ENCODE data around the gene KYAT1.
"Not testable (repeated sequence)": the region's sequence is repeated elsewhere in the genome, so short reads cannot be mapped to it uniquely, and the experiment has no call there.

Gene KYAT1

GRCh38 chr9:128820665-128821583 lies 60.8 kb downstream of the KYAT1 start:
- DNase-seq (ENCODE audit: low read depth in 2 of 2, low spot score in 1 of 2) = no peak

DNA sequence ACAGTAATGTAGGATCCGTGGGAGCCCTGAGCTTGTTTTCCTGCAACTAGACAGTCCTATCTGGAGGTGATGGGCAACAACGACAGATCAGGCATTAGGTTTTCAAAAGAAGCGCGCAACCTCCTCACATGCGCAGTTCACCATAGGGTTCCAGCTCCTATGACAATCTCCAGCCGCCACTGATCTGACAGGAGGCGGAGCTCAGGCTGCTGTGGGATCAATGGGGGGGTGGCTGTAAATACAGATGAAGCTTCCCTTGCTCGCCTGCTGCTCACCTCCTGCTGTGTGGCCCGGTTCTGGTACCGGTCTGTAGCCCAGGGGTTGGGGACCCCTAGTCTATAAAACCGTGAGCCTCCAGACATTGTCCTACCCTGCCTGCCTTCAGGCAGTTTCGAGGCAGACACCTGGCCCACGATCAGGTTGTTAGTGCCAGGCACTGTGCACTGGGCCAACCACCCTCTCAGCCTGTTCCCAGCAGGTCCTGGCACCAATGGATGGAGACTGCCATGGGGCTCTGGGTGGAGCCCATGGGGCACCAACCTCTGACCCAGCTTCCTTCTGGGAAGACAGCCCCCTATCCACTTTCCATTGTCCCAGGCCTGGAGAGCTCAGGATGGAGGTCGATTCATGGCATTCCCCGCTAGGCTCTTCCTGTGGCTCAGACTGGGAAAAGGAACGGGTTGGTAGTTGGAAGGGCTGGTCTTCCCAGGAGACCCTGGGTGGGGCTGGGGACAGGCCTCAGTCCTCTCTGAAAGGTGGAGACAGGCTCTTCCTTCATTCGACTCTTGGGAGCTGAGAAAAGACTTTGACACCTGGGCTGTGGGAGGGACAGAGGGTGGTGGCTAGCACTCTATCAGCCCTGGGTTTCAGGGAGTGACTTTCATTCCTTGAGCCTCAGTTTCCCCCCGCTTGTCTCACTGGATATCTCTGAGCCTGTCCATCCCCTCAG lies 61.8 kb downstream of the KYAT1 start:
- DNase-seq (ENCODE audit: low read depth in 2 of 2, low spot score in 1 of 2) = no peak

DNA sequence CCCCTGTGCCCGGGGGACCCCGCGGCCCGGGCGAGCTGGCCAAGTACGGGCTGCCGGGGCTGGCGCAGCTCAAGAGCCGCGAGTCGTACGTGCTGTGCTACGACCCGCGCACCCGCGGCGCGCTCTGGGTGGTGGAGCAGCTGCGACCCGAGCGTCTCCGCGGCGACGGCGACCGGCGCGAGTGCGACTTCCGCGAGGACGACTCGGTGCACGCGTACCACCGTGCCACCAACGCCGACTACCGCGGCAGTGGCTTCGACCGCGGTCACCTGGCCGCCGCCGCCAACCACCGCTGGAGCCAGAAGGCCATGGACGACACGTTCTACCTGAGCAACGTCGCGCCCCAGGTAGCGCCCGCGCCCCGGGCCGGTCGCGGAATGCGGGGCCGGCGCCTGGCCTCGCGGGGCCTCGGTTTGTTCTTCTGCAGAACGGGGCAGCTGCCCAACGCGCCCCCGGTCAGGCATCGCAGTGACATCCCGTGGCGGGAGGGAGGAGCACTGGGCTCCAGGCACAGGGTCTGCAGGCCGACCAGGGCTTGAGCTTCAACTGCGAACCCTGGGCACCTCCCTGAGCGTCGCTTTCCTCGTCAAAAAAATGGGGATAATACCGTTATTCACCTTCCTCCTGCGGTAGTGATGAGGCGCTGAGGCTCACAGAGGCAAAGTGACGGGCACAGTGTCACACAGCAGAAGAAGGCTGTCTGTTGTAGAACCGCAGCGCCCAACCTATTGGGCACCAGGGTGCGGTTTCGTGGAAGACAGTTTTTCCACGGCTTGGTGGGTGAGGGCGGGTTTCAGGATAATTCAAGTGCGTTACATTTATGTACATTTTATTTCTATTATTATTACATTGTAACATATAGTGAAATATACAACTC lies 62.7 kb downstream of the KYAT1 start:
- no peak for DNase-seq (ENCODE audit: low read depth in 2 of 2, low spot score in 1 of 2)

DNA sequence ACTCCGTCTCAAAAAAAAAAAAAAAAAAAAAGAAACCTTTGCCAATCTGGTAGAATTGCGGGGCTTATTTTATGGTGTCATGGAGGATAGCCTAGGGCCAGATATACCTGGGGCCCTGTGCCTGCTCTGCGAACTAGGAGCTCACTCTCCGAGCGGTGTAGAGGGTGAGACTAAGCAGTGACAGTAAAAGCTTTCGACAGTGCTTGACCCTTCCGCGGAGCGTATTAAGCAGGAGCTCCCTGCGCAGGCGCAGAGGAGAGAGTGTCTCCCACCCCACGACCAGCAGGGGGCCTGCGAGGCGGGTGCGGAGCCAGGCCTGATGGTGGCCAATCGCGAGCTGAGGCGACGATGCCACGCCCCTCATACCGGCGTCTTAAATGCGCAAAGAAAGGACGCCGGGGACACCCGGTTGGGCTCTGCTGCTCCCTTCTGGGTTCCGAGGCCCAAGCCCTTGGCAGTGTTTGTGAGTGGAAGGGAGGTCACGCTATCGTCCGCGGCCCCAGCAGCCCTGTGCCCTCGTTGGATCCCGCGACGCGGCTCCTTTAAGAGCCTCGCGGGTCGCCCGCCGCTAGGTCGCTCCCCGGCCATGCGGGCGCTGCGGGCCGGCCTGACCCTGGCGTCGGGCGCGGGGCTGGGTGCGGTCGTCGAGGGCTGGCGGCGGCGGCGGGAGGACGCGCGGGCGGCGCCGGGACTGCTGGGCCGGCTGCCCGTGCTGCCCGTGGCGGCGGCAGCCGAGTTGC lies 63.5 kb downstream of the KYAT1 start, which contains the start of gene ENDOG:
Gene ENDOG (plus strand): TSS at position 402 of the 740 bp plus-strand sequence. CDS start 185 bp downstream, at position 587.
- peak; percentile 95 to 96 for DNase-seq (ENCODE audit: low read depth in 2 of 2, low spot score in 1 of 2)

DNA sequence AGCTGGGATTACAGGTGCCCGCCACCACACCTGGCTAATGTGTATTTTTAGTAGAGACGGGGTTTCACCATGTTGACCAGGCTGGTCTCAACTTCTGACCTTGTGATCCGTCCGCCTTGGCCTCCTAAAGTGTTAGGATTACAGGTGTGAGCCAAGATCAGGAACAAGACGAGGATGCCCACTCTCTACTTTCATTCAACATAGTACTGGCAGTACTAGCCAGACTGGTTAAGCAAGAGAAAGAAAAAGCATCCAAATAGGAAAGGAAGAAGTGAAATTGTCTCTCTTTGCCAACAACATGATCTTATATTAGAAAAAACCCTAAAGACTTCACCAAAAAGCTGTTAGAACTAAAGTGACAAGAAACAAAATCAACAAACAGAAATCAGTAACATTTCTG lies 70.9 kb downstream of the KYAT1 start:
- DNase-seq (ENCODE audit: low read depth in 2 of 2, low spot score in 1 of 2) = no peak

DNA sequence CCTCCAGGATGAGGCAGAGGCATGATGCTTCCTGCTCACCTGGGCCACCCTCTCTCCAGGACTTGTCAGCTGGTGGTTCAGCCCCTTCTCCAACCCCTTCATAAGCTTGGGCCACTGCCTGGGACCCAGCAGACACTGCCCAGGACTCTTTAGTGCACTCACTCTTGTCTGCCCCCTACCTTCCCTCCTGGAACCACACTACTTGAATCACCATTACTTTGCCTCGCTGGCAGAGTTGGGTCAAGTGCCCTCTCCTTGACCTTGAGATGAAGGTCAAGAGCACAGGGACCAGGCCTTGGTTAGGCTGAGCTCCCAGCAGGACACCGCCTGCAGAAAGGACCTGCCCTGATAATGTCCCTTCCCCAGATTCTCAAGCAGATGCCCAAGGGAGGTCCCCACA lies 71.9 kb downstream of the KYAT1 start:
- no peak for DNase-seq (ENCODE audit: low read depth in 2 of 2, low spot score in 1 of 2)

- no peak for DNase-seq (ENCODE audit: low read depth in 2 of 2, low spot score in 1 of 2)
These were observed 72.6 kb downstream of the KYAT1 start for GRCh38 chr9:128809036-128809599.

DNA sequence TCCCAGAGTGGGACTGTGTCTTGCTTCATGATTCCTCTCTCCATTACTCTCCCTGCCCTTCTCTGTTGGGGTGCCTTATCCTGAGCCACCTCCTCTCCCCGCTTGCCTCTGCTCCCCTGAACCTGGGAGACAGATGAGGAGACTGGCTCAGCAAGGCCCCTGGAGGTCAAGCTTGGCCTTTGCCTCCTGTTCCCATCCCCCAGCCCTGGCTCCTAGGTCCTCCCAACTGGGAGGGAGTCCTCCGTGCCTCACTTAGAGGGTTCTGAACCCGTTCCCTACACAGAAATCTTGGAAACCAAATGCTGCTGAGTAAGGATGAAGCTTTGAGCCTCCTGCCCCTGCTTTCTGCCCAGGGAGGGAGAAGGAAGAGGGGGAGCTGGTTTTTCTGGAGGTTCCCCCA lies 73.2 kb downstream of the KYAT1 start:
- no peak for DNase-seq (ENCODE audit: low read depth in 2 of 2, low spot score in 1 of 2)

- DNase-seq (ENCODE audit: low read depth in 2 of 2, low spot score in 1 of 2) = no peak
These were observed 73.9 kb downstream of the KYAT1 start for GRCh38 chr9:128807827-128808226.

- DNase-seq (ENCODE audit: low read depth in 2 of 2, low spot score in 1 of 2) = no peak
These were observed 76.1 kb downstream of the KYAT1 start for GRCh38 chr9:128805661-128806060.

DNA sequence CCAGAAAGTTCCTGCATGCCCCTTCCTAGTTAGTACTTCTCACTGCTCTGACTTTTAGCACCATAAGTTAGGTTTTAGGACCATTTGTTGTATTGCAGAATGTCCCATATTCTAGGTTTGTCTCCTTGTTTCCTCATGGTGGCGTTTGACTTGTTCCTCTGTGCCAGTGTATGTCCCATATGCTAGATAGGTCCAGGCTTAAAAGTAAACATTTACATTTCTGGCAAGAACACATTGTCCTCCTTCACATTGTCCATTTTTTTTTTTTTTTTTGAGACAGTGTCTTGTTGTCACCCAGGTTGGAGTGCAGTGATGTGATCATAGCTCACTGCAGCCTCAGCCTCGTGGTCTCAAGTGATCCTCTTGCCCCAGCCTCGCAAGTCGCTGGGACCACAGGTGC lies 79.3 kb downstream of the KYAT1 start:
- no peak for DNase-seq (ENCODE audit: low read depth in 2 of 2, low spot score in 1 of 2)

DNA sequence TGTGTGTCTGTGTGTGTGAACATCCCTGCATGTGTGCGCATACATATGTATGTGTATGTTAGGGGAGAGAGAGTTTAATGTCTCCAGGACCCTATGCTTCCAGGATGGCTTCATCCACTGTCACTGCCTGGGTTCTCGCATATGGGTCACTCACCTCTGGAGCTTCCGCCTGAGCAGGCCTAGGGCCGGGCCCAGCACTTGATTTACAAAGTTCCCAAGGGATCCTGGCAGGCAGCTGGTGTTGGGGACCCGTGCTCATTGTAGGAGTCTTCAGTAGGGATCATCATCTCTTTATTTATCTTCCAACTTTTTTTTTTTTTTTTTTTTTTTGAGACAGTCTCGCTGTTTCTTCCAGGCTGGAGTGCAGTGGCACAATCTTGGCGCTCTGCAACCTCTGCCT lies 81.7 kb downstream of the KYAT1 start:
- no peak for DNase-seq (ENCODE audit: low read depth in 2 of 2, low spot score in 1 of 2)

DNA sequence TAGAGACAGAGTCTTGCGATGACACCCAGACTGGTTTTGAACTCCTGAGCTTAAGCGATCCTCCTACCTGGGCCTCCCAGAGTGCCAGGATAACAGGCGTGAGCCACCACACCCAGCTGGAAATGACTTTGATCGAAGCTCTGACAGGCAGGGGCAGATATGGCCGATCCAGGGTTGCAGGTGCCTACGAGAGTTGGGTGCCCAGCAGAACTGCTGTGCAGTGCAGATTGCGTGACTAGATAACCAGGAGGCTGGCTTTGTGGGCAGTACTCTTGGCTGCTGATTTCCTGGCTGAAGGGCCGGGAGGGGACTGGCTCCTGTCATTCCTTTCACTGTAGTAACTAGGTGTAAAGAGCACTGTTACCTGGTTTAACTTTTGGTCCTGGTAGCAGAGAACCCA lies 82.9 kb downstream of the KYAT1 start:
- DNase-seq (ENCODE audit: low read depth in 2 of 2, low spot score in 1 of 2) = no peak

GRCh38 chr9:128794961-128795360 lies 86.8 kb downstream of the KYAT1 start:
- not testable (repeated sequence) for DNase-seq (ENCODE audit: low read depth in 2 of 2, low spot score in 1 of 2)

GRCh38 chr9:128792978-128793686 lies 88.6 kb downstream of the KYAT1 start:
- no peak for DNase-seq (ENCODE audit: low read depth in 2 of 2, low spot score in 1 of 2)

DNA sequence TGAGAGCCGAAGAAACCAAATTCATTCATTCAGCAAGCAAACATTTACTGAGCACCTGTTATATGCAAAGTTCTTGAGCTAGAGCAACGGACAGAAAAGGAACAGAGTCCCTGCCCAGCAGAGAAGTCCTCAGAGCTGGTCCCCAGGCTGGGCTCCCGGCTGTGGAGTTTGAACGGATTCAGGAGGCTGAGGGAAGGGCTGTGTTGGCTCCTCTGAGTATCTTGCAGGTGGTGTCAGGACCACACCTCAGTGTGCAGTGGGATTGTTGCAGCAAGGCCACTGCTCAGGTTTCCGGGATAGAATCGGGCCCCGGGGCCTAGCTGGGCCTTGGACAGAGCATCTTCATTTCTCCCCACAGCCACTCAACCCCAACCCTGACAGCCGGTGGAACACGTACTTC lies 89.6 kb downstream of the KYAT1 start:
- no peak for DNase-seq (ENCODE audit: low read depth in 2 of 2, low spot score in 1 of 2)

GRCh38 chr9:128790536-128790935 lies 91.2 kb downstream of the KYAT1 start:
- no peak for DNase-seq (ENCODE audit: low read depth in 2 of 2, low spot score in 1 of 2)

GRCh38 chr9:128788445-128788844 lies 93.3 kb downstream of the KYAT1 start:
- no peak for DNase-seq (ENCODE audit: low read depth in 2 of 2, low spot score in 1 of 2)

- DNase-seq (ENCODE audit: low read depth in 2 of 2, low spot score in 1 of 2) = no peak
These were observed 94.1 kb downstream of the KYAT1 start for GRCh38 chr9:128787659-128788058.

Measured in stimulated activated CD8-positive, alpha-beta memory T cell treated with anti-CD3 and anti-CD28 coated beads, Interleukin-4, amount 100 ng/mL, for 1 hour (primary cell).